ENCODE results near the gene SHISAL1.

- TF ChIP-seq CREB5 (CRISPR knock-in tag; IDR thresholded peaks at IDR 0.05; ENCODE audit: low read depth) (no peak), SNAI2 (CRISPR knock-in tag; IDR thresholded peaks at IDR 0.05) (no peak), PPARA (CRISPR knock-in tag; IDR thresholded peaks at IDR 0.05; ENCODE audit: borderline replicate concordance) (no peak), ESRRG (CRISPR knock-in tag; IDR thresholded peaks at IDR 0.05) (no peak), CSDC2 (CRISPR knock-in tag; IDR thresholded peaks at IDR 0.05) (no peak)
These were observed 88.6 kb downstream of the SHISAL1 start for GRCh38 chr22:44224166-44224565.
